Mucosa of descending colon (tissue), 3 donors: ENCODE data around the gene KIAA0753. TPM values are rescaled to one million over a fixed set of nuclear protein-coding genes. Genes with fewer than 3 reads are reported as not detected.
"Not testable (repeated sequence)": the region's sequence is repeated elsewhere in the genome, so short reads cannot be mapped to it uniquely, and the experiment has no call there.

ENCODE experiments used
- ATAC-seq: fragments of 200-7000 bp; cut with Tn5 transposase; one replicate; pipeline ENCODE4 v1.9.1; 2020; ENCODE audit warnings: mild to moderate bottlenecking, moderate library complexity
- DNase-seq, 3 donors: peaks; one replicate each; pipeline ENCODE4 v3.0.0-alpha.2; 2020
- H3K36me3 ChIP-seq: fragments of 200-600 bp; one replicate; pipeline ENCODE4 v1.8.0; 2021; ENCODE audit warnings: low read depth, mild to moderate bottlenecking
- H3K4me1 ChIP-seq: fragments of 200-600 bp; one replicate; pipeline ENCODE4 v1.8.0; 2021; ENCODE audit warnings: low read depth, mild to moderate bottlenecking
- H3K4me3 ChIP-seq: fragments of 200-600 bp; one replicate; pipeline ENCODE4 v1.8.0; 2021; ENCODE audit warnings: mild to moderate bottlenecking
- H3K9me3 ChIP-seq: fragments of 200-600 bp; one replicate; pipeline ENCODE4 v1.8.0; 2021; ENCODE audit warnings: mild to moderate bottlenecking
- intact Hi-C, 2 donors: fragments of 100-400 bp; cut with DNase I in 1 of 2; cut with micrococcal nuclease in 1 of 2; formaldehyde crosslinking; loops; one replicate each; pipeline versions ENCODE4 v1.11.0 to v1.11.1; 2022; cut with DNase I, micrococcal nuclease
- total RNA-seq, 3 donors: library from RNA; stranded (reverse); fragmentation: NEBNext Ultra II Directional in 2 of 3; extraction: Animal tissue kit (Norgen Biotek cat#: 25700) in 2 of 3; gene quantifications; one replicate each; pipeline versions ENCODE4 v1.2.1 to v1.2.4, GENCODE V29; 2021 to 2023
- TF ChIP-seq, protein P1 (sequence below): fragments of 200-600 bp; IDR thresholded peaks from one replicate; pipeline ENCODE4 v1.8.0; 2022; ENCODE audit warnings: antibody characterized with exemption, mild to moderate bottlenecking
- donor health status: DM: no; HTN: no; CAD: no; lungs with moderate emphysema.
- donor health status: DM: no; HTN: no; CAD: no.
- donor health status: DM: no; HTN: yes; CAD: no.

KIAA0753 gene
- total RNA-seq, 3 donors from 2014 or later, result 15.5 to 22.8 (median 18.6) TPM

DNA sequence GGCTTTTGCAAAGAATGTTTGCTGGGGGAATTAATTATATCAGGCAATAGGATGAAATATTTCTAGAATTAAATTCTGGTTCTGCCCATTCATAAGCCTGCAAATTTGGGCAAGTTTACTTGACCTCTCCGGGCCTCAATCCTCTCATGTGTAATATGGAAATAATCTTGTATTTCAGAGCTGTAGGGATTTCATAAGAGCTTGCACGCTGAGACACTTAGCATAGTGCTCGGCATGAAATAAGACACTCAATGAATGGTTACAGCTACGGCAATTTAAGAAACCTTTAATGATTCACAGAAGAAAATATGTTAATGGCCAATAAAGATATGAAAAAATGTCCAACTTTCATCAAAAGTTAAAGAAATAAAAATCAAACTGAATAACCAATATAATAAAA, 43.6 kb downstream of the KIAA0753 start:
- Histone ChIP-seq H3K4me3 (no peak overlapping the region), H3K9me3 (no peaks in the 10 kb centered on the region), H3K36me3 (no peaks in the 10 kb centered on the region), H3K4me1 (peaks cover 15% of the 10 kb centered on the region)
- ATAC-seq, result no peak
- DNase-seq, result no peak
- TF ChIP-seq, protein P1, sequence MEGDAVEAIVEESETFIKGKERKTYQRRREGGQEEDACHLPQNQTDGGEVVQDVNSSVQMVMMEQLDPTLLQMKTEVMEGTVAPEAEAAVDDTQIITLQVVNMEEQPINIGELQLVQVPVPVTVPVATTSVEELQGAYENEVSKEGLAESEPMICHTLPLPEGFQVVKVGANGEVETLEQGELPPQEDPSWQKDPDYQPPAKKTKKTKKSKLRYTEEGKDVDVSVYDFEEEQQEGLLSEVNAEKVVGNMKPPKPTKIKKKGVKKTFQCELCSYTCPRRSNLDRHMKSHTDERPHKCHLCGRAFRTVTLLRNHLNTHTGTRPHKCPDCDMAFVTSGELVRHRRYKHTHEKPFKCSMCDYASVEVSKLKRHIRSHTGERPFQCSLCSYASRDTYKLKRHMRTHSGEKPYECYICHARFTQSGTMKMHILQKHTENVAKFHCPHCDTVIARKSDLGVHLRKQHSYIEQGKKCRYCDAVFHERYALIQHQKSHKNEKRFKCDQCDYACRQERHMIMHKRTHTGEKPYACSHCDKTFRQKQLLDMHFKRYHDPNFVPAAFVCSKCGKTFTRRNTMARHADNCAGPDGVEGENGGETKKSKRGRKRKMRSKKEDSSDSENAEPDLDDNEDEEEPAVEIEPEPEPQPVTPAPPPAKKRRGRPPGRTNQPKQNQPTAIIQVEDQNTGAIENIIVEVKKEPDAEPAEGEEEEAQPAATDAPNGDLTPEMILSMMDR, result no peak
- intact Hi-C loops, result no loop called here

DNA sequence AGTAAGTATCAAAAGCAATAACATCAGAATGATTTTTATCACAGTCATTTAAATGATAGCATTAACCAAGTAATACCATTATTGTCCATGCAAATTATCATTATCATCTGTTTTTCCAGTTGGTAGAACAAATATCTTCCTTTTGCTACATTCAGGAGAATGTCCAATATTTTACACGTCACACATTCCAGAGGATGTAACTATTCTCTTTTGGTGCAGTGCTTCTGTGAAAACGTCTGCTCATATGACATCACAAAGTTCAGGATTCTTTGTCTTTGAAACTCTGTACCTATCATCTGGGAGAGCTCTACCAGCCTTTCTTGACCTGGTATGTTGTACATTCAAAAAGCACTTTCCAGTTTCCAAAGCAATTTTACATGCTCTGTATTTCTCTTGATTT, 44.0 kb downstream of the KIAA0753 start:
- Histone ChIP-seq H3K36me3 (no peaks in the 10 kb centered on the region), H3K4me3 (no peak overlapping the region), H3K4me1 (peaks cover 15% of the 10 kb centered on the region), H3K9me3 (no peaks in the 10 kb centered on the region)
- DNase-seq (no peak), ATAC-seq (no peak)
- TF ChIP-seq, protein P1, result no peak
- intact Hi-C loops, result no loop called here

DNA sequence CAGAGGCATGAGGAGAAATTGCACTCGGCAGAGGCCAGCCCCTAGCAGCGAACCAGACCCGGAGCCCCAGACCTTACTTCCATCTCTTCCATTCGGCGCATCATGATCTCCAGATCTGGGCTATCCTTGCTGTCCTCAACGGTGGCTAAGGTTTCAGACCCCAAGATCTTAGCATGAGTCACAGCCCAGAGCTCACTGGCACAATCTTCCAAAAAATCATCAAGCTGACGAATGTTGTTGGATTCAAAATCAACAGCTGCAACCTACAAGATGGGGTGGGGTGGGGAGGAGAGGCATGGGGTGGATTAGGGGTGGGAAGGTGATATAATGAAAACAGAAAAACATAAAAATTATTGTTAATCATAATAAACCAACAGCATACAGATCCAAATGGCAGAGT, 44.4 kb downstream of the KIAA0753 start:
- ATAC-seq, result no peak
- intact Hi-C loops, result no loop called here
- TF ChIP-seq, protein P1, result no peak
- Histone ChIP-seq H3K9me3 (no peaks in the 10 kb centered on the region), H3K36me3 (no peaks in the 10 kb centered on the region), H3K4me3 (no peak overlapping the region), H3K4me1 (peaks cover 15% of the 10 kb centered on the region)
- DNase-seq, result no peak

DNA sequence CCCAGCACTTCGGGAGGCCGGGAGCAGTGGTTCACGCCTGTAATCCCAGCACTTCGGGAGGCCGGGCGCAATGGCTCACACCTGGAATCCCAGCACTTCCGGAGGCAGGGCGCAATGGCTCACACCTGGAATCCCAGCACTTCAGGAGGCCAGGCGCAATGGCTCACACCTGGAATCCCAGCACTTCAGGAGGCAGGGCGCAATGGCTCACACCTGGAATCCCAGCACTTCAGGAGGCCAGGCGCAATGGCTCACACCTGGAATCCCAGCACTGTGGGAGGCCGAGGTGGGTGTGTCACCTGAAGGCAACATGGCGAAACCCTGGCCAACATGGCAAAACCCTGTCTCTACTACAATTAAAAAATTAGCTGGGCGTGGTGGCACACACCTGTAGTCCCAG, 47.1 kb downstream of the KIAA0753 start:
- DNase-seq, H3K4me1 ChIP-seq, H3K36me3 ChIP-seq, H3K4me3 ChIP-seq, intact Hi-C loops, H3K9me3 ChIP-seq, ATAC-seq: not testable (repeated sequence)

DNA sequence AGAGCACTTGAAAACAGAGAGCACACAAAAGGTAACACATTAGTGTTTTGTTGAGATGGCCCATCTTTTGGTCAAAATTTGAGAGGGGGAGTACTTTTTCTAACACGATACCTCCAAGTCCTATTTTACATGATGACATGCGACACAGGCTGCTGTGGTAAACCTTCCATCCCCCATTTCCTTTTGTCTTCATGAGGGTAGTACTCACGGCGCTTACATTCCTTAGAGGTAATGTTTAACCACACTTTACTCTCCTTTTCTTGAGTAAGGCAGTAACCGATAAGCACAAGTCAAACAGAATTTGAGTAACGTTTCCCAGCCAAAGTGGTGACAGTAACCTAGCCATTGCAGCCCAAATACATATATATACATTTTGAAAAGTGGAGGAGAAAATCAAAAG, 48.3 kb downstream of the KIAA0753 start:
- ATAC-seq (peak; percentile 98), DNase-seq (no peak)
- H3K9me3 ChIP-seq, result no peaks in the 10 kb centered on the region
- intact Hi-C loops, result no loop called here
- no peak overlapping the region for H3K4me3 ChIP-seq
- H3K36me3 ChIP-seq, result no peaks in the 10 kb centered on the region
- H3K4me1 ChIP-seq, result no peaks in the 10 kb centered on the region
- TF ChIP-seq, protein P1, result no peak

DNA sequence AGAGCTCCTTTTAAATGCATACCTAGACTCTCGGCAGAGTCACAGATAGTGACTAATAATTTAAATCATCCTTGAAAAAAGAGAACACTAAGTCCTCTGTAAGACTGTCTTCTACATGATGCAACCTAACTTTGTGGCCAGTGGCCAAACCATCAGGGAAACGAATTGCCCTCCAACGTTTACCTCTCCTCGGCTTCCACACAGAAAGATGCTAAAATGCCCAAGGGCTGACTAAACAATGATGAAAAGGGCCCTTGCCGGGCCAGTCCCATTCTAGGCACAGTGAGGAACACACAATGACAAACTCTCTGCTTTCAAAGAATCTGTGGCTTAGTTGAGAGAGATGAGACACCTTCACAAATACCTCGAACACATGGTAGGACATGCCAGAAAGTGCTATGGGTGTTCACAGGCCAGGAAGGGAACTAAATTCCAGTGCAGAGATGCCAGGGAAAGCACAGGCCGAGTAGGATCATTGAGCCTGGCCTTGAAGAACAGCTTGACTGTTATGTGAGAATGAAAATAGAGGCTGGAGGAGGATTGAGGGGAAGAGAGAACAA, 48.8 kb downstream of the KIAA0753 start:
- Histone ChIP-seq H3K36me3 (no peaks in the 10 kb centered on the region), H3K9me3 (no peaks in the 10 kb centered on the region), H3K4me3 (no peak overlapping the region), H3K4me1 (no peaks in the 10 kb centered on the region)
- DNase-seq, result no peak
- TF ChIP-seq, protein P1, result no peak
- intact Hi-C loops, result no loop called here
- ATAC-seq, result peak; percentile 47
